ENCODE measurements around the gene SRCAP.

SRCAP gene

DNA sequence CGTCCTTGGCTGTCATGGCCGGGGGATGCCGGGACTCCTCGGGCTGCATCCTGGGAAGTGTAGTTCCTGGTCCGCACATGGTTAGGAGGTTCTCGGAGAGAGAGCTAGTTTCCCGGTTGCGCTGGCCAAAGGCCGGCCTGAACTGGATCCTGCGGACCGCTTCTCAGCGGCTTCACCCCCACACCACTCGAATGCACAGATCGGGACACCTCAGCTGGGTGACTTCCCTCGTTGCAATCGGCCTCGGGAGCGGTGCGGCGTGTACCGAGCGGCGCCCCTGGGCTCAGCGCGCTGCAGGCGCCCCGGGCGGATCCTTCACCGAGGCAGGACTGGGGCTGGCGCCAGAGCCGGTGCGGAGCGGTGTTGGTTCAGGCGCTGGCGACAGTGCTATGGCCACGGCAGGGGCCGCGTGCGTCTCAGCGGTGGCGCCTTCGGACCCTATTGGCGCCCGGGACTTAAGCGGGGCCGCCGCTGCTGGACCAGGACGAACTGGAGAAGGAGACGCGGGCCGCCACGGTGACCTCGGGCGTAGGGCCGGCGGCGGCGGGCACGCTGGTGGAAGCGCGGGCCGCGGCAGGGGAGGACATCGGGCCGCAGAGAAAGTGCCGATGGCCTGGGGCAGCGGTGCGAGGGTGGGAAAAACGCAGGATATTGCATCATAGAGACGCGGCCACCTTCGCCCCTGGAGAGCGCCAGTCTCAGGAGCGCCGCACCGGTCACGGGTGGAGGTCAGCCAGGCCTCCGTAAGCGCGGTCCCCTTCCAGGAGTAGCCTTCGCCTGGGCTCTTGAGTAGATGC, 76.6 kb downstream of the SRCAP start:
- DNase-seq (ENCODE audit: low read depth) = peak; percentile 23

- DNase-seq (ENCODE audit: low read depth) = no peak
Observed at GRCh38 chr16:30777591-30778297, 78.8 kb downstream of the SRCAP start.

DNA sequence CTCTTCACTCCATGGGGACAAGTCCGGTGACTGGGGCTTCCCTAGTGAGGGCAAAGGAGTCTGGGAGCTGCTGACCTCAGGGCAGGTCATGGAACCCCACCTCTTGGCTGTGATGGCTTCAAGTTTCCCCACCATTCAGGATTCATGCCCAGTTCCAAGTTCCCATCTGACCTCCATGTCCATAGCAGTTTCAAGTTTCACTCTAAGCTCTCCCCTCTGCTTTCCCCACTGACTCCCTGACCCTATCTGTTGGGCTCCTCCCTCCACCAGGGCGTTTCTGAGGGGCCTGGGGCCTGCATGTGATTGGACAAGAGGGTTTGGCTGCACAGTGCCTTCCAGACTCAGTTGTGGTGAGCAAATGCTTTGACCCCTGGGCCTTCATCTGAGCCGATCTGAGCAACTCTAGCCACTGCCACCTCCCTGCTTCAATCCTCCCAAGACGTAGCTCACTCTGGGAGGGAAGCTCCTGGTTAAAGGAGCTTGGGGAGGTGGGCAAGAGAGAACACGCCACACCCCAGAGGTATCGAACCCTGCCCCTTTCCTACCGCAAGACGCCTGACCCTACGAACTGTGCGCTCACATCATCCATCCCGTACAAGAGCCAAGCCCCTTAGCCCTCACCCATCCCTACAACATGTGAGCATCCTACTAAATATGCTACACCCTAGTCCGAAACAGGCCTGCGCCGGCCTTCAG, 79.7 kb downstream of the SRCAP start:
- DNase-seq (ENCODE audit: low read depth) = no peak

GRCh38 chr16:30779596-30779995, 80.6 kb downstream of the SRCAP start:
- DNase-seq (ENCODE audit: low read depth) = no peak

DNA sequence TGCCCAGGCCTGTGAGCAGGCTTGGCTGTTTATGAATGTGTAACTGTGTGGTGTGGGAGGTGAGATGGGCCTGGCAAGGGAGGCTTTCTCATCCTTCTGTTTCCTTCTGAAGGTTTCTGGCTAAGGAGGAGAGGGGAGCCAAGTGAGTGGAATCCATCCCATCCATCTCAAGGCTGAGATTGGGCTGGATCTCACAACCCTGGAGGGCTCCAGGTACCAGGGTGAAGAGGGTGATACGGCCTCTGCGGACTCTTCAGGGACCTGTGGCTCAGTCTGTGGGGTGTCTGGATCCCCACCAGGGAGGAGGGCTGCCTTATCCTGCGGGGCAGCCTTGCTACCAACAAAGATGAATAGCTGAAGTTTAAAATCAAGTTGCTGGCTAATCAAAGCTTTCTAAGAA, 81.0 kb downstream of the SRCAP start:
- DNase-seq (ENCODE audit: low read depth) = no peak

DNA sequence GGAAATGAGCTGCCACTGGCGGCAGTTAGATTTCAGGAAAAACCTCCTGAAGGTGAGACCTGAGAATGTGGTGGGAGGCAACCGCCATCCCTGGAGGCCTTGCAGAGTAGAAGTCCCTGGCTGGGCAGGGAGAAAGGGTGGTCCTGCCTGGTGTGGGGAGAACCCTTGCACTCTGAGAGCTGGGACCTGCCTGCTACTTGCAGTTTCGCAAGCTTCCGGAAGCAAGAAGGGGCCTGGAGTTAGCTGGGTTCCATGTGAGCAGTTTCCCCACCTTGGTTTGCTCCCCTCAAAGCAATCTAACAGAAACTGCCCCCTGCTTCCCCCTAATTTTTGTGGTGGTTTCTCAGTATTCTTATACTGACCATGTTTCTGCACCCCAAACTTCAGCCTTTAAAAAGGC, 81.6 kb downstream of the SRCAP start:
- no peak for DNase-seq (ENCODE audit: low read depth)

GRCh38 chr16:30782486-30783279, 83.7 kb downstream of the SRCAP start:
- DNase-seq (ENCODE audit: low read depth) = no peak

GRCh38 chr16:30783280-30784109, 84.5 kb downstream of the SRCAP start:
- DNase-seq (ENCODE audit: low read depth) = no peak

DNA sequence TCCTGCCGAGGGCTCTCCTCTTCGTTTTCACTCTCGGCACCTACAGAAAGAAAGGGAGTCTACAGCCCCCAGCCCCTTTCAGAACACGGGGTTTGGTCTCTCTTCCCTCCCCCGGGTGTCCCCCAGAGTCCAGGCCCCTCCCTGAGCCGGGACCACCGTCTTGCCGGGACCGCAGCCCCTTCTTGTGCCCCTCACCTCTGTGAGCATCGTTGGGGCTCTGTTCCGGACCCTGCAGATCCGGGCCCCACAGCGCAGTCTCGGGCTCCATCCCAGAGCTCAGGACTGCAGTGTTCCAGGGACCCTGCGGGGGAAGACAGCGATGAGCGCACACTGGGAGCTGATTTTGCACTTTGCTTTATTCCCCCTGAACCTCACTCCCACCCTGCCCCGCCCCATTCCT, 85.2 kb downstream of the SRCAP start:
- DNase-seq (ENCODE audit: low read depth) = no peak

- DNase-seq (ENCODE audit: low read depth) = no peak
Observed at GRCh38 chr16:30785126-30786106, 86.4 kb downstream of the SRCAP start.

GRCh38 chr16:30786115-30786935, 87.4 kb downstream of the SRCAP start:
- DNase-seq (ENCODE audit: low read depth) = no peak

- DNase-seq (ENCODE audit: low read depth) = no peak
Observed at GRCh38 chr16:30786936-30787612, 88.1 kb downstream of the SRCAP start, which contains the start of gene ZNF629. TSS of gene ZNF629 (minus strand) at chr16:30787205. CDS start at chr16:30784482, 2,723 bp downstream.

GRCh38 chr16:30787613-30788378, 88.8 kb downstream of the SRCAP start:
- DNase-seq (ENCODE audit: low read depth) = no peak

Data from activated T-cell treated with anti-CD3 and anti-CD28 coated beads for 1 hour (primary cell).